Cardiac fibroblast (primary cell): ENCODE data around the gene PELI2.

Experiments used
- DNase-seq, 2 donors: peaks; one replicate each; pipeline versions ENCODE4 v3.0.0 to v3.0.0-alpha.2; 2010; ENCODE audit warnings: low read depth in 2 of 2
- H3K4me3 ChIP-seq, 2 donors: replicated peaks in 1 of 2; 1 replicate in 1 of 2; 2 replicates in 1 of 2; pipeline ENCODE4 v1.5.1; 2011; ENCODE audit warnings: low read depth in 2 of 2, low read length in 2 of 2, mild to moderate bottlenecking in 2 of 2, moderate library complexity in 1 of 2
- TF ChIP-seq, protein P1 (sequence below): IDR thresholded peaks from one replicate; pipeline ENCODE4 v1.5.1; 2011; ENCODE audit warnings: low read depth, mild to moderate bottlenecking, low read length, inconsistent platforms

The PELI2 gene

DNA sequence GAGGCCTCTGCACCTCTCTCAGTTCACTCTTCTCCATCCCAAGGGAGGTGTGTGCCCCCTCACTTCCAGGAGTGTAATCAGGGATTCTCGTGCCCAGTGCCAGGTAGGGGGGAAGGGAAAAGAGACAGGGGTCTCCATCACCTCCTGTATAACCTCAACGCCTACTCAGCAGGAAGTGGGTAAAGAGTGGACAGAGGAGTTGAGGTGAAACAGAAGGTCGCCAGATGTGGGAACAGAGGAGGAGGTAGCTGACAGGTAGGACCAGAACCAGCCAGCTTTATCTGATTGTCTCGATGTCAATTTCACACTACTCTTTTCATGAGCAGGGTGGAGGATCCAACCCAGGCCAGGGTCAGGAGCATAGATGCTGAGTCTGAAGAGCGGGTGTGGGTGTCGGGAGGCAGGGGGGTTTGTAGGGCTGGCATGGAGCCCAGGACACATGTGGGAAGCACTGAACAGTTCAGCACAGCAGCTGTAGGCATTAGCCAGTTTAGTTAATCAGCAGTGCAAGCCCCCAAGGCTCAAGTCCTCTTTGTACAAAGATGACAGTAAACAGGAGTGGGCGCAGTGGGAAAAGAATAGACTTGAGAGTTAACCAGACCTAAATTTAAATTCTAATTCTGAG is 213.5 kb downstream of the PELI2 start:
- no peak overlapping the region for H3K4me3 ChIP-seq
- TF ChIP-seq, protein P1, sequence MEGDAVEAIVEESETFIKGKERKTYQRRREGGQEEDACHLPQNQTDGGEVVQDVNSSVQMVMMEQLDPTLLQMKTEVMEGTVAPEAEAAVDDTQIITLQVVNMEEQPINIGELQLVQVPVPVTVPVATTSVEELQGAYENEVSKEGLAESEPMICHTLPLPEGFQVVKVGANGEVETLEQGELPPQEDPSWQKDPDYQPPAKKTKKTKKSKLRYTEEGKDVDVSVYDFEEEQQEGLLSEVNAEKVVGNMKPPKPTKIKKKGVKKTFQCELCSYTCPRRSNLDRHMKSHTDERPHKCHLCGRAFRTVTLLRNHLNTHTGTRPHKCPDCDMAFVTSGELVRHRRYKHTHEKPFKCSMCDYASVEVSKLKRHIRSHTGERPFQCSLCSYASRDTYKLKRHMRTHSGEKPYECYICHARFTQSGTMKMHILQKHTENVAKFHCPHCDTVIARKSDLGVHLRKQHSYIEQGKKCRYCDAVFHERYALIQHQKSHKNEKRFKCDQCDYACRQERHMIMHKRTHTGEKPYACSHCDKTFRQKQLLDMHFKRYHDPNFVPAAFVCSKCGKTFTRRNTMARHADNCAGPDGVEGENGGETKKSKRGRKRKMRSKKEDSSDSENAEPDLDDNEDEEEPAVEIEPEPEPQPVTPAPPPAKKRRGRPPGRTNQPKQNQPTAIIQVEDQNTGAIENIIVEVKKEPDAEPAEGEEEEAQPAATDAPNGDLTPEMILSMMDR = no peak
- DNase-seq = peak in 1 of 2 donors; percentile 43

DNA sequence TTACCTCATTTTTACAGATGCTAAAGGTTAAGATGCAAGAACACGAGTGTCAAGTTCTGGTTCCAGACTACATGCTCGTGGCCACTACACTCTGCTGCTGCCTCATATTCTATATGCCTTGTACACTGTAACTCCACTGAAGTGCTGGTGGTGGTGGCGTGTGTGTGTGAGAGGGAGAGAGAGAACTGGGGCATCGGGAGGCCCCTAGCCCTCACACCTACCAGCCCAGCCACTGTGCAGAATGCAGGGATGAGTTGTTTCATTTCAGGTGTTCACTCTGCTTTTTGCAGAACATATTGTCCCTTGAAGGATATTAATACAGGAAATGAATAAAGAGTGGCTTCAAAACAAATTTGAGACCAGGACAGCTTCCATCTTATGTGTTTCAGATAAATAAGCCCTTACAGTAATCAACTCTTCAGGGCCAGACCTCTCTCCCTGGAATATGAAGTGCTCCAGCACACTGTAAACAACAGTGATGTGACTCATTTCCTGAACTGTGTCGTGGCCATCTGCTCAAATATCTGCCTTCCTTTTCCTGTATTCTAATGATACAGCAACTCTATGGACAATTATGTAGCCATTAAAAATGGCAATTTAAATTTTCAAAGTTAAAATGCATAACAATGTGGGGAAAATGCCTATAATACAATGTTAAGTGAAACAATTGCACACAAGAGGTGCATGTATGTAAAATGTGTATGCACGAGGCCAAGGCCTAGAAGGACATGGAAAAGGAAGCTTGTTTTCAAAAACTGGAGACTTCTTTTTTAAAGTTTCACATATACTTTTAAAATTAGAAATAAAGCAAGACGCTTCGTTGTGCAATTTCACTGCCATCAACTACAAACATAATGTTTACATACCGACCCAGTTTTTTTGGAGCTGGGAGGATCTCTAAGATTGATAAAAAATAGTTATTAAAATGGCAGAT is 215.4 kb downstream of the PELI2 start:
- TF ChIP-seq, protein P1 = no peak
- H3K4me3 ChIP-seq = no peak overlapping the region
- DNase-seq = peak; percentile 81 to 87

DNA sequence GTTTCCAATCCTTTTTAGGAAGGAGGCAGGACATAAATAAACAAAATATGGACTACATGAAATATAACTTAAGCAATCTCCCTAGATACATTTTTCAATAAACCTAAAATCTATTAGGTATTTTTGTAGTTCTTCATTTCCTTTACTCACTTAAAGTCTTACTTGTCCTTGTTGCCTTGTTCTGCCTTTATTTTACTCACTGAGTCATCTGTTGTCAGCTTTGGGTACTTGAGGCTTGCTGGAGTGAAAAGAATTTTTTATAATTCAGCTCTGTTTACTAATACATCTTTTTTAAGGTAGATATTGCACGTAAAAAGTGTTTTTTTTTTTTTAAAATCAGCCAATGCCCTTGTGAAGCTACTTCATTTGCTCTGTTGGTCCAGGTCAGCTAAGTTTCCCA is 216.2 kb downstream of the PELI2 start:
- DNase-seq = peak; percentile 35 to 50
- no peak overlapping the region for H3K4me3 ChIP-seq
- TF ChIP-seq, protein P1 = no peak

DNA sequence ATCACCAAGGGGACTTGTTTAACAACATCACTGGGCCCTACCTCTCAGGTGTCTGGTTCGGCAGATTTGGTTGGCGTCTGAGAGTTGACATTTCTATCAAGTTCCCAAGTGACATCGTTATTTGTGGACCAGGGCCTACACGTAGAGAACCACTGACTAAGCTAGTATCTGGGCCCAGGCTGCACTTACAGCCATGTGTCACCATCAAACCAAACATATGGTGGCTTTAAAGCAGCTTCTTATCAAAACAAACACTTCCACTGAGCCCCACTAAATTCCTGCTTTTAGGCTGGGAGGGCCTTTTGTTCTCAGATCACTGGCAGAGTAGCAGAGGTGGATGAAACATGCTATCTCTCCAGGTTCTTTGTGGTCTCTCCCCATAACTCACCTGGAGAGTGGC is 220.5 kb downstream of the PELI2 start:
- DNase-seq = no peak
- TF ChIP-seq, protein P1 = no peak

GRCh38 chr14:56339855-56340701 is 221.9 kb downstream of the PELI2 start:
- peak; percentile 97 to 98 for DNase-seq
- TF ChIP-seq, protein P1 = peak; percentile 95
- no peak overlapping the region for H3K4me3 ChIP-seq

More for the DNA sequence above, 220.5 kb downstream of the PELI2 start:
- H3K4me3 ChIP-seq = no peak overlapping the region

GRCh38 chr14:56340932-56341331 is 222.7 kb downstream of the PELI2 start:
- H3K4me3 ChIP-seq = no peak overlapping the region
- TF ChIP-seq, protein P1 = no peak
- no peak for DNase-seq
